MCF 10A (cell line): ENCODE results near the gene WWC1. TPM values are rescaled to one million over a fixed set of nuclear protein-coding genes. Genes with fewer than 3 reads are reported as not detected.

Source experiments
- BruUV-seq: library from RNA; stranded (reverse); fragments of 400-500 nt; replicated peaks from 2 replicates; lab custom pipeline; 2021; lab: Mats Ljungman, UMichigan
- CTCF ChIA-PET: fragments of 300-600 bp; sonication (Branson Sonifier 250); formaldehyde crosslinking; extraction: SDS; loops from one replicate; lab custom pipeline; 2021; ENCODE audit warnings: antibody characterized with exemption, inconsistent platforms; lab: Yijun Ruan, JAX
- POLR2A ChIA-PET: fragments of 300-600, 350-650 bp; sonication (Branson Sonifier 250); formaldehyde crosslinking; extraction: SDS; loops from one replicate; lab custom pipeline; 2020; ENCODE audit warnings: antibody characterized with exemption, inconsistent platforms; lab: Yijun Ruan, JAX
- DNase-seq: peaks from one replicate; pipeline ENCODE4 v3.0.0-alpha.2; 2018; ENCODE audit not compliant: unreplicated experiment
- H3K27ac Mint-ChIP-seq: one replicate; pipeline ENCODE4 v1.8.0; 2022; ENCODE audit warnings: mild to moderate bottlenecking, low read depth, mixed read lengths; ENCODE audit not compliant: unreplicated experiment
- H3K27me3 Mint-ChIP-seq: one replicate; pipeline ENCODE4 v1.8.0; 2022; ENCODE audit warnings: mixed read lengths; ENCODE audit not compliant: insufficient read depth, unreplicated experiment
- H3K36me3 Mint-ChIP-seq: one replicate; pipeline ENCODE4 v1.8.0; 2022; ENCODE audit warnings: mild to moderate bottlenecking, moderate library complexity, mixed read lengths; ENCODE audit not compliant: insufficient read depth, unreplicated experiment
- H3K4me1 Mint-ChIP-seq: one replicate; pipeline ENCODE4 v1.8.0; 2022; ENCODE audit warnings: mixed read lengths; ENCODE audit not compliant: insufficient read depth, unreplicated experiment
- H3K4me3 Mint-ChIP-seq: one replicate; pipeline ENCODE4 v1.8.0; 2022; ENCODE audit warnings: mild to moderate bottlenecking, moderate library complexity, mixed read lengths; ENCODE audit not compliant: unreplicated experiment
- H3K9me3 Mint-ChIP-seq: one replicate; pipeline ENCODE4 v1.8.0; 2022; ENCODE audit warnings: mixed read lengths; ENCODE audit not compliant: unreplicated experiment
- CTCF ChIP-seq: fragments of 200-600 bp; IDR thresholded peaks from one replicate; pipeline ENCODE4 v1.8.0; 2022; ENCODE audit warnings: antibody characterized with exemption, mild to moderate bottlenecking; ENCODE audit not compliant: unreplicated experiment
- intact Hi-C: fragments of 100-400 bp; cut with micrococcal nuclease; formaldehyde crosslinking; loops from 2 replicates; pipeline ENCODE4 v1.14.1; 2022
- total RNA-seq: library from RNA; stranded (reverse); gene quantifications from 2 replicates; pipeline ENCODE4 v1.2.3, GENCODE V29; 2022

WWC1 gene
- total RNA-seq, 1 experiment from 2014 or later = 47.0 TPM

- CTCF ChIA-PET = interaction anchor here (0.6 to 1.6 kb wide), 5 partner anchors 29 to 157 kb away, joined by 3 to 4 read pairs (median 3); partner anchors contain the start of gene WWC1
- H3K36me3 Mint-ChIP-seq = peaks cover 54% of the 10 kb centered on the region
These were observed 134.8 kb downstream of the WWC1 start for GRCh38 chr5:168426007-168426863.

GRCh38 chr5:168426864-168427172, 135.4 kb downstream of the WWC1 start:
- H3K36me3 Mint-ChIP-seq = peaks cover 57% of the 10 kb centered on the region
- POLR2A ChIA-PET = no interaction called here

More at GRCh38 chr5:168426007-168426863, 134.8 kb downstream of the WWC1 start:
- Mint-ChIP-seq H3K9me3 (no peaks in the 10 kb centered on the region), H3K4me1 (no peaks in the 10 kb centered on the region), H3K27me3 (no peaks in the 10 kb centered on the region), H3K4me3 (no peak overlapping the region), H3K27ac (no peak overlapping the region)
- TF ChIP-seq CTCF = no peak
- intact Hi-C loops = no loop called here
- POLR2A ChIA-PET = no interaction called here
- DNase-seq = no peak
- BruUV-seq = no TSS peak

GRCh38 chr5:168427224-168427623, 135.8 kb downstream of the WWC1 start:
- H3K36me3 Mint-ChIP-seq = peaks cover 56% of the 10 kb centered on the region
- ChIA-PET CTCF (no interaction called here), POLR2A (no interaction called here)
- BruUV-seq = no TSS peak
- intact Hi-C loops = no loop called here
- no peak for DNase-seq
- H3K4me1 Mint-ChIP-seq = no peaks in the 10 kb centered on the region
- no peak for TF ChIP-seq CTCF
- no peak overlapping the region for H3K4me3 Mint-ChIP-seq
- H3K27me3 Mint-ChIP-seq = no peaks in the 10 kb centered on the region
- H3K27ac Mint-ChIP-seq = no peak overlapping the region
- H3K9me3 Mint-ChIP-seq = no peaks in the 10 kb centered on the region

More at GRCh38 chr5:168426864-168427172, 135.4 kb downstream of the WWC1 start:
- intact Hi-C loops = no loop called here
- no TSS peak for BruUV-seq
- H3K4me1 Mint-ChIP-seq = no peaks in the 10 kb centered on the region
- CTCF ChIA-PET = interaction anchor here (0.7 kb wide), 1 partner anchor 29 kb away, joined by 3 read pairs; no protein-coding TSS in a partner anchor
- no peak overlapping the region for H3K4me3 Mint-ChIP-seq
- TF ChIP-seq CTCF = no peak
- no peak overlapping the region for H3K27ac Mint-ChIP-seq
- no peaks in the 10 kb centered on the region for H3K27me3 Mint-ChIP-seq
- H3K9me3 Mint-ChIP-seq = no peaks in the 10 kb centered on the region
- DNase-seq = no peak

GRCh38 chr5:168428552-168428951, 137.1 kb downstream of the WWC1 start:
- no peak for TF ChIP-seq CTCF
- POLR2A ChIA-PET = no interaction called here
- DNase-seq = no peak
- Mint-ChIP-seq H3K4me3 (no peak overlapping the region), H3K4me1 (no peaks in the 10 kb centered on the region), H3K9me3 (no peaks in the 10 kb centered on the region), H3K27ac (no peak overlapping the region), H3K36me3 (peaks cover 46% of the 10 kb centered on the region), H3K27me3 (no peaks in the 10 kb centered on the region)
- BruUV-seq = no TSS peak
- CTCF ChIA-PET = interaction anchor here (0.8 to 1.2 kb wide), 3 partner anchors 11 to 160 kb away, joined by 3 to 9 read pairs (median 3); no protein-coding TSS in a partner anchor
- intact Hi-C loops = no loop called here
